HS-27A (cell line): Measurements from ENCODE around the gene MCAT.

Source experiments
- DNase-seq: peaks from one replicate; pipeline ENCODE4 v3.0.0-alpha.2; 2012; ENCODE audit warnings: low read depth, missing footprints

The MCAT gene

DNA sequence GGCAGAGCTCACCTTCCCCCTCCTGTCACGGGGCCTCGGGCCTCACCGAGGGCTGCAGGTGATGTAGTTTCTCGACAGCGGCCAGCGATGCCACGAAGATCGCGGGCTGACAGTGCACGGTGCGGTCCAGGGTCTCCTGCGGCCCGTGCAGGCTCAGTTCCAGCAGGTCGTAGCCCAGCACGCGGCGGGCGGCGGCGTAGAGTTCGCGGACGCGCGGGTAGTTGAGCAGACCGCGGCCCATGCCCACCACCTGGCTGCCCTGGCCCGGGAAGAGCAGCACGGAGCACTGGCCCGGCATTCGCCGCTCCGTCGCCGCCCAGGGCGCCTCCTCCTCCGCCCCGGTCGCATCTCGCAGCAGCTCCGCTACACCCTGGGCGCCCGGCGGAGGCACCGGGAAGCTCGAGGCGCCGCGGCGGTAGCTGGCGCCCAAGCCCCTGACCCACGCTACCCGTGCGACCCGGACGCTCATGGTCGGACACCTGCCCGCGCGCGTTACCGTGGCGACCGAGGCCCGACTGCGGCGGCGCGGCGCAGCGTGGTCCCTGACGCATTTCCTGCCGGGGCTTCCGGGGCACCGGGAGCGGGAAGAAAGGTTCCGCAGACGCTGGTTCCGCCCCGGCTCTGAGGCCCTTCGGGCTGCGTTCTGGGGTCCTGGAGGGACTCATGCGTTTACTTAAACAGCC lies at the start of gene MCAT:
Gene MCAT, minus strand, starts transcription at position 519 of the 683 bp plus-strand sequence. Its CDS starts 50 bp downstream, at position 469.
- DNase-seq: no peak

DNA sequence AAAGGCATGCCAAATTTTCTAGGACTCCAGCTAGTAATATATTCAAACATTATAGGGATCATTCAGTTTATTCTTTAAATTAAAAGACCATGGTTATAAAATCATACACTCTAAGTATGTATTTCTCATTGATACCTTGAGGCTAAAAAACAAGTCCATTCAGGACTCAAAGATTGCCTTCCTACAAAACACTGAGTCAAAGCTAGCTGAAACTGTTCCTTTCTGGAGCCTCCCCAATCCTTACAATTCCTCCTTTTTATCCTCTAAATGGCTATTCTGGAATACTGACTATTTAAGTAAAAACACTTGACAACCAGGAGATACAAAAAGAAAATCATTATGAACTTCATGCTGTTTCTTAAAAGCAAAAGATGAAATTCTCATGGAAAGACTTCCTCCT lies 48.6 kb upstream of the MCAT start:
- no peak for DNase-seq

DNA sequence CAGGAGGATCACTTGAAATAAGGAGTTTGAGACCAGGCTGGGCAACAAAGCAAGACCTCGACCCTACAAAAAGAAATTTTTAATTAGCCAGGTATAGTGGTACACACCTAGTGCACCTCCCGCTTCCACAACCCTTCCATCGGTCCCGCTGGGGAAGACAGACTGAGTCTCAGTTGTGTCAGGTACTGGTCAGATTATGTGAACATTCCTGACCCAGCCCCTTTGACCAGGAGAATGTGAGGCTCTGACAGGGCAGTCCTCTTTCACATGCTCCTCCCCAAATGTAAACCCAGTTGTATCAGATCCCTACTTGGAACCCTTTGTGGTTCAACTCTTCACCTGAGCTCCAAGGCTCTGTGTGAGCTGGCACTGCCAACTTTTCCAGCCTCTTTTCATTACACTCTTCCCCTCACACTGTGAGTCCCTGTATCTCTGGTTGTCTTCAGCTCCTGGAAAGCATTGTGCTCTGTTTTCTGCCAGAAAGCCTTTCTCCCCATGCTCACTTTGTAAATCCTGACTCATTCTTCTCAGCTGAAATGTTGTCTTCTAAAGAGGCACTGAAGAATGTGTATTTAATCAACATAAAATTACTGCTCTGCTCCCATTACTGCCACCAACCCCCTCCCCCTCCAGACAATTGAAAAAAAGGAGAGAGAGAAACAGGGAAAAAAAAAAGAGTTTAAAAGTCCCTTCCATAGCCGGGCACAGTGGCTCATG lies 45.8 kb upstream of the MCAT start:
- DNase-seq: no peak

GRCh38 chr22:43187171-43188099 lies 44.2 kb upstream of the MCAT start:
- DNase-seq: peak; percentile 75

- DNase-seq: no peak
Measured at GRCh38 chr22:43186272-43187170, 43.3 kb upstream of the MCAT start, which contains the start of gene TTLL12. TSS of gene TTLL12 (minus strand) at chr22:43187134. CDS start at chr22:43187069, 65 bp downstream.

DNA sequence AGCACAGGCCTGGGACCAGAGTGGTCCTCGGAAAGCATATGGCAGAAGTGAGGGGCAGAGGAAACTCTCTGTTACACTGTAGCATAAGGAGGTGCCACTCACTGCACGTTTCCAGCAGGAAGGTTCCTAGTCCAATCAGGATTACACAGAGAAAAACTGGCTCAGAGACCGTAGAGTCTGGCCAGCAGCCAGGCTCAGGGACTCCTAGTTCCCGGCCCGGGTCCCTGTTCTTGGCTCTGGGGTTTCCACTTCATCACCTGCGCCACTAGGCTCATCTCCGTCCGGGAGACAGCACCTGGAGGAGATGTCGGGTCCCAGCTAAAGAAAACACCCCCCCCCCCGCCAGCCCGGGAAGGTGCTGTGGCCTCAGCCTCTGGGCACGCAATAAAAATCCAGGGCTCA lies 42.7 kb upstream of the MCAT start:
- DNase-seq: no peak

DNA sequence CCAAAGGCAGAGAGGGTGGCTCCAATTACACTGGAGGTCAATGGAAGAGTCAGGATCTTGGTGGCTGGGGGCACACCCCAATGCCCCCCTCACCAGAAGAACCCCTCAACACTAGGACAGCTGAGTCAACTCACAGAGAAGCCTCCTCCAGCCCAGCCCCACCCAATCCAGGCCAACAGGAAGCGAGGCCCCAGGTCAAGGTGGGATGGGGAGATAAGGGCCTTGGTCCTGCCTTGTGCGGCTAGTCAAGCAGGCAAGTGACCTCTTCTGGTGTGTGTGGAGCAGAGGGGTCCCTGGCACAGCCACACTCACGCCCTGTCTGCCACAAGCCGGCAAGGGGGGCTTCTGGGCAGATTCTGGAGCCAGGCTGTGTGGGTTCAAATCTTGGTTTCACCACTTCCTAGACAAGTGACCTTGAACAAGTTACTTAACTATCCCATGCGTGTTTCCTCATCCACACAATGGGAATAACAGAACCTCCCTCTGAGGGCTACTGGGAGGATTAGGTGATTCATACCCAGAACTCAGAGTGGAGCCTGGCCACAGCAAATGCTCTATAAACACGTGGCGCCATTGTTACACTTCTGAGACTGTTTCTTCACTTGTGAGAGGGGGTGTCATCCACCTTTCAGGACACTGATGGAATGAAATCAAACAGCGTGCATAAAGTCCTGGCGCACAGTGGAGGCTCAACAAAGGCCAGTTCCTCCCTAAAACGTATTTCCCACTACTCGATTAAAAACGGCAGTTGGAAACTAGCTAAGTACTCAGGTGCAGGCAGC lies 40.5 kb upstream of the MCAT start:
- DNase-seq: no peak

DNA sequence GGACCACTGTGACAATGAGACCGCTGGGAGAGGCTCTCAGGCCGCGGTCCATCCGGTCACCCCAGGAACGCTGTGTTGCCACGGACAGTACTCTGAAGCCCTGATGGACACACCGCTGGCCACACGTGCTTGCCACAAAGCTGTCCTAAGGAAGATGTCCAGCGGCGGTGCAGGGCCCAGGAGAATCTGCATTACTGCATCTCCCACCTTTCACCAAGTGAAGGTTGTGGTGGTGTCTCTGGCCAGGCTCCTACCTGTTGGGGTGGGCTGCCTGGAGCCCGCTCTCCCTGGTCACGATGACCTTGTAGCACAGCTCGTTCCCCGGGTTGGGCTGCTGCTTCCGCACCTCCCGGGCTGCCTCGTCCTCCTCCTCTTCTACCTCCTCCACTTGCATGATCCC lies 39.5 kb upstream of the MCAT start:
- no peak for DNase-seq

- DNase-seq: no peak
Measured at GRCh38 chr22:43182118-43182517, 38.9 kb upstream of the MCAT start.

GRCh38 chr22:43181321-43182076 lies 38.3 kb upstream of the MCAT start:
- no peak for DNase-seq

DNA sequence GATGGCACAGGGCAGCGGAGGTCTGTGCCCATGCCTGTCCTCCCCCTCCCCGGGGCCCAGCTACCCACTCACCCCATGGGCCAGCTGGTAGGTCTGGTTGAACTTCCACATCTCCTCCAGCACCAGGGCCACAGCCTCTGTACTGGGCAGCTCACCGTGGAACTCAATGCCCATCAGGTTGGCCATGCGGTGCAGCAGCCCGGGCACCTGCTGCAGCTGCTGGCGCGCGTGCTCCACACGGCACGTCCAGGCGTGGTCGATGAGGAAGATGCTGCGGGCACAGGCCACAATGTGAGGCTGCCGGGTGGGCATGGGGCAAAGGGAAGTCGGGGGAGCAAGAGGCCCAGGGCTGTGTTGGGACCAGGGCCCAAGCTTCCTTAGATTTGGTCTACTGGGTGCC lies 37.5 kb upstream of the MCAT start:
- DNase-seq: no peak

DNA sequence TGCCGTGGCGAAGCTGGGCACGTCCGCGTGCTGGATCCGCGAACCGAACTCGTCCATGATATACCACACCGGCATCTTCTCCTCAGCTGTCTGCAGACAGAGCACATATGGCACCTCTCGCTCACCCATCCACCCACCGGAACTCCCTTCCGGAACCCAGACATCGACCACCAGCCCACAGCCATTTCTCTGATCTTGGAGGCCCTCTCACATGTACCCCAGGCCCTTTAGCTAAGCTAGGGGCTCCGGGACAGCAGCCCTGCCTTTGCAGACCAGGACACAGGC lies 36.7 kb upstream of the MCAT start:
- no peak for DNase-seq

GRCh38 chr22:43179146-43179910 lies 36.1 kb upstream of the MCAT start:
- no peak for DNase-seq

GRCh38 chr22:43177479-43177878 lies 34.3 kb upstream of the MCAT start:
- no peak for DNase-seq

DNA sequence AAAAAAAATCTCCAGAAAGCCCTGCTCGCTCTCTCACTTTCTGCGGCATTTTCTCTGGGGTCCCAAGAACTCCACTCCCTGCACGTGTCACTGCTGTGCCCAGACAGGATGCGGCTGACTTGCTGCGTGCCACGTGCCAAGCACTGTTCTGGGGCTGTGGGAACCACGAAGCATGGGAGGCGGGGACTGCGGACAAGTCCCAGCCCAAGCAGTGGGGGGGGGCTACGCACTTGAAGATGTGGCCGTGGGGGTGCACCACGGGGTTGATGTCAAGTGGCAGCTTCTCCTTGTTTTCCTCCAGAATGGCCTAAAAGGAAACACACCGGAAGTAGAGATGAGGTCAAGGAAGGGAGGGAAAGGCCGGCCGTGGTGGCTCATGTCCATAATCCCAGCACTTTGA lies 32.9 kb upstream of the MCAT start:
- DNase-seq: no peak

DNA sequence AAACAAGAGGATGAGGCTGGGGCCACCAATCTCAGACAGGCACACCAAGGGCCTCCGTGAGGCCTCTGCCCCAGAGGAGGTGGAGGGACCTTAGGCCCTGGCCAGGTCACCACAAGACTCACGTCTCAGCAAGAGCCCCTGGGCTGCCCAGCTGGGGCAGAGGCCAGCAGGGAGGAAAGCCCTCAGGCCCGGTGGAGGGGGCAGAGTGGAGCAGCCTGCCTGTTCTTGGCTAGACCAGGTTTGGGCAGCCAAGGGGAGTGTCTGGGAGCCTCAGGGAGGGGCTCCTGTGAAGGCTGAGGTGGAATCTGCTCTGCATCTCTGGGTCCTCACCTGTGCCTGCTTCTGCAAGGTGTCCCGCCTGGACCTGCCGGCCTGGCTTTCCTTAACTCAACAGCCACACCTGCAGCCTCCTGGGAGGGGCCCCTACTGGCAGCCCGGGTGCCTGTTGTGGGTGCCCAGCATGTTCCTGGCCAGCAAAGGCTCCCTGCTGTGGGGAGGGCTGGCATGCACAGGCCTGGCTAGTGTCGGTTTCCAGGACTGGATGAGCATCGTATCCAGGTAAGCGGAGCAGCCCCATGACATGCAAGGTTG lies 31.8 kb upstream of the MCAT start:
- DNase-seq: no peak

GRCh38 chr22:43173976-43174720 lies 30.9 kb upstream of the MCAT start:
- DNase-seq: no peak

GRCh38 chr22:43173566-43173965 lies 30.4 kb upstream of the MCAT start:
- DNase-seq: no peak
